ENCODE data around the gene CACNA1C.

The CACNA1C gene

DNA sequence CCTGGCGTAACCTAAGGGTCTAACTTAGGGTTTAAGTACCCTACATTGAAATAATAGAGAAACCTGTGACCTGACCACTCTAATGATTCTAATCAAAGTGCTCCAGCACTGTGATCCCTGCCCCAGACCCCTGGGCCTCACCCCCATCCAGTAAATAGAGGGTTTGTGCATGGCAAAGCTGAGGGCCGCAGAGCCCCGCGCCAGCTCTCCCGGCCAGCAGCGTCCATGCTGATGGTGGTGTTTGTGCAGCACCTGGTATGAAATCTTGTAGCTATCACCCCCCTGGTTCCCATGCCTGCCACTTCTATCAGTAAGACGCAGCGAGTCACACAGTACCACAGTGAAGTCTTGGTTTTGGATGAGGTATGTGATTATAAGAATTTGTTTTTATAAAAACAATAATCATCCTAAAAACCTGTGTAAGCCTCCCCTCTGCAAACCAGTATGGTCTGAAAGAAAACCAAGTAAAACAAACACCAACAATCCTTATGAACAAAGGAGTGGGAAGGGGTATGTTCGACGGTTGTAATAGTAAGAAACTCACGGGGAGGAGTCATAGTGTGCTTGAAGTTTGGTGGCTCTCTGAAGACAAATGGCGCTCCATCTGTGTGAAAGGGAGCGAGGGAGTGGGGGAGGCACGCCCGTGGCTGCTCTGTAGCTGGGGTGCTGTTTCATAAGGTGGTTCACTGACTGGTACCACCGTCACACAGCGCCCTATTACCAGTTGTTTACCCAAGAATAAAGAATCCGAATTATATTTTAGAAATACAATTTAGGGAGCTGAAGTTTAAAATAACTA lies 156.2 kb downstream of the CACNA1C start:
- DNase-seq: no peak

DNA sequence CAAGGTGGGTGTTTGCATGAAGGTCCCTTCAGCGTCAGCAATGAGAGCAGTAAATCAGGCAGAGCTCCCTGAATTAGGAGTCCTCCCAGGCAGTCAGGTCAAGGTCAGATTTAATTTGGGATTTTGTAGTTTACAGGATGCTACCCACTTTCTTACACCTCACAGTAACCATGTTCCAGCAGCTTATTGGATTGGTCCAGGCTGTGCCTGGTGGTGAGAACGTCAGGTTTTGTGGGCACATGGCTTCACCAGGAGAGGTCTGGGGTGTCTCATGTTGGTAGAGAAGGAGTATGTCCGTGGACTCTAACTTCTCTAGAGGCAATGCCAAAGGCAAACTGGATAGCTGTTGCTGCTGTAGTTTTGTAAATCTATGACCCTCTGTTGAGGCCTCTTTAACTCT lies 158.3 kb downstream of the CACNA1C start:
- DNase-seq: no peak

DNA sequence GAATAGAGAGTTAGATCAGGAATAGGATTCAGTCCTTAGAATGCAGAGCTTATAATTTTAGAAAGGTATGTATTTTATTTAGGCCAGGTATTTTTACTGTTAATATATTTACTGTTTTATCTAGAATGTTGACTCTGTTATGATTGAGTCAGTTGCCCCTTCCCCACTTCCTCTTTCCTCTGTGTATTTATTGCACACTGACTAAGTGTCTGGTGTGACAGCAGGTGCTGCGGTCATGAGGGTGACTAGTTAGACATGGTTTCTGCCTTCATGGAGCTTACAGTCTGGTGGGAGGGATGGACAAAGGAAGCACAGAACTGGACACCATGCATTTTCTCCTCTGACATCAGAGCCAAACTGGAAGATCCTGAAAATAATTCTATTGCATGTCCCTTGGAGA lies 159.8 kb downstream of the CACNA1C start:
- no peak for DNase-seq

DNA sequence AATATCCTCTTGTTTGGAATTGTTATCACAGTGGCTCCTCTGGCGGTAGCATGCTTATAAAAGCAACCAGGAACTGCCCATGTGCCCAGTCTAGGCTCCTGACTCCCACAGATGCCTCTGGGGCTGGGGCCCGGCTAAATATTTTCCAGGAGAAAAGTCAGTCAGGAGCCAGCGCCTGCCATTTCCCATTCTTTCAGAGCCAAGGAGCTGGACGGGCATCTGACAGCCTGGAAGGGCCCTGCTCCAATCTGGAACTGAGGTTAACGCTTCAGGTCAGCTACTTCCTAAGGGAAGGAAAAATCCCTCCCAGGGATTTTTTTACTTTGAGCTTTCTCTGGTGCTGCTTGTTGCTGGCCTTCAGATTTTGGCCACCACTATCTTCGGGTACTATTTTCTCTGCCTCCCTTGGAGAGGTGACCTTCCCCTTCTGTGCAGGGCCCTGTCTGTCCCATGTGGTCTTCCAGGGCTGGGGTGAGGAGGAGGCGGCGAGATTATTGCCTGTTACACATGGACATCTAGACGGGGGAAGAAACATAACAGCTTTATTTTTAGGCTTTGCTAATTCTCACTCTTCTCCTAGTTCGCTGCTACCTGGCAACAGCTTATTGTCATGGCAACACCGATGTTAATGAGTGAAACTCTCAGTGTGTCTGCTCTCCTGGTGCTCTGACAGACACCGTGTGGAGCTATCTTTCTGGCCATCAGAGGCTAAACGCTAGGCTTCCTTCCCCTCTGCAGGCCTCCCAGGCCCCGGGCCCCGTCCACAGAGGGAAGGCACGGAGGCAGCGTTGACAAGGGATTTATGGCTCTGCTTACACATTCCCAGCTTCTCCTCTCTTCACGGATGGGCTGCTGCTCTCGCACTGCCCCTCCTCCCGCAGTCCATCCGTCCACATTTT lies 160.4 kb downstream of the CACNA1C start:
- no peak for DNase-seq

DNA sequence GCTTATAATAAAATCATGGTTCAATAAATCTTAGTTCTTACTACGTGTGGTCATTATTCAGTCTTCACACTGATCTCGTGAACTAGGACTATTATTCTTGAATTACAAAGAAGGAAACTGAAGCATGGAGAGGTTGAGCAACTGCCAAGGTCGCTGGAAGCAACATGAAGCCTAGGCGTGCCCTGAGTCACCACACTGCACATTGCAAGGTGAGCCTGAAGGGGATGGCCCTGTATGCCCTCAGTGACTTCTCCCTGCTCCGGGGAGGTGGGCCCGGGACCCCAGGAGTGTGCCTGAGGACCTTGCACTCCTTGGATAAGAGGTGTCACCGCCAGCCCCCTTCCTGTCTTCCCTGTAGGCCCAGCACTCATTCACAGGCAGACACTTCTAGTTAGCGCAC lies 161.6 kb downstream of the CACNA1C start:
- no peak for DNase-seq

DNA sequence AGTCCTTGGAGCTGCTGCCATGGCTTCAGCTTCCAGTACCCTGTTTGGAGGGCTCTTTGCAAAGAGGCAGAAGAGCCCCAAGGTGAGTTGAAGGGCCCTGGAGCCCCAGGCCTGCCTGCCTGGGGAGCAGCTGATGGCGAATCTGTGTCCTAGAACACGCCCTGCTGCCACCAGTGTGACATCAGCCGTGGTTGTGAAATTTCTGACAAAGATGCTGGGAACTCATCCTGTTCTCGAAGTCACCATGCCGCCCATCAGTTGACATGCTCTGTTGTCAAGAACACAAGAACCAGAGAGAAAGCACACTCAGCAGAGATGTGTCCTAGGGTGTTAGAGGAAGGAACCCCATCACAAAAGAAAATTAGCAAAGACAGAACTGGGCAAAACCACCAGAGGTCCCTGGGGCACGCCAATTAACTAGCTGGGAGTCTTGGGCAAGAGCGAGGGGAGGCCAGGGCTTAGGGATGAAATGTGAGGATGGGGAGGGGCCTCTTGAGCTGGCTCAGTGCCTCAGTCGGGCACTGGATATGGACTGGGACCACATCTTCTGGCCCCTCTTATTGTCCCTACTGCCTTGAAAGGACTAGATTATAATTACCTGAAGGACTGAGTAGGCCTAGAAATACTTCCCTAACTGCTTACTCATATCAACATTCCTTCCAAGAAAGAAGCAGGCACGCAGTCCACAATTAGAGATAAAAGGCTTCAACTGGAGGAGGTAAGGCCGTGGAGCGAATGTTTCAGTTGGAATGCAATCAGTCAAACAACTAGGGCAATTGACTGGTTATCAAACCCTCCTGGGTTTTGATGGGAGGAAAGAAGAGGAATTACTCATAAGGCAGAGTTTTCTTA lies 163.1 kb downstream of the CACNA1C start:
- no peak for DNase-seq

DNA sequence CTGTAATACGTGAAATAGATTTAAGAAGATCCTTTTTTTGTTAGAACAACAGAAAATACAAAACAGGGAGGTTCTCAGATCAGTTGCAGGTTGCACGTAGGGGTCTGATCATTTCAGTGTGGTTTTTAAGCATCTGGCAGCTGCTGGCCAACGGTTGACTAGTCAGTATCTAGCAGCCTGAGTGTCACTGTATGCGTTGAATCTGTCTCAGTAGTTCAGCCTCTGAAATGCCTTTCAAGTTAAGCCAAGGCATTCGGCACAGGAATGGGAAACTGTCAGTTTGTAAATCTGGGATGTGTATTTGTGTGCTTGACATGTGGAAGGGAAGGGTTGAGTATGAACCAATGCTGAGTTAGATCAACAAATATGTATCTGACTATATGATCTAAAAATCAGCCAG lies 165.9 kb downstream of the CACNA1C start:
- no peak for DNase-seq

DNA sequence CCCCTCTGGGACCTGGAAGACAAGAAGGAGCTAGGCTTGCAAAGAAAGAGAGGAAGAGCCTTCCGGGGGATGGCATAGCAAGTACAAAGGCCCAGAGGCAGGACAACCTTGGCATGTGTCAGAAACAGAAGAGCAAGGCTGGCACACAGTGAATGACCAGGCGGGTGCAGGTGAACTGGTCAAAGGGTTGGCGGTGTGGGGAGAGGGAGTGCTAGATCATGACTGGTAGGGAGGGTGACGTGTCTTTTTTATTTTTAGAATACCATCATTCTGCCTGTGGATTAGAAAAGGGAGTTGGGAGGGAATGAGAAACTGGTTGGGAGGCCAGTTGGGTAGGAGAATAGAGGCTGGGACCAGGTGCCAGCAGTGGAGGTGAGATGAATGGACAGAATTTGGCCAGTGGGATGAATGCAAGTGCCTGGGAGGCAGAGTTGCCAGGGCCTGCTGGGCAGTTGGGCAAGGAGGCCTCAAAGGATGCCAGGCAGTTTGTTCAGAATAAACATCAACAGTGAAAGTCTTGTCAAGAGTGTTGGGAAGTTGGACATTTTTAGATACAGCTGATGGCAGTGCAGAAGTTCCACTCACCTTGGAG lies 168.3 kb downstream of the CACNA1C start:
- no peak for DNase-seq

DNA sequence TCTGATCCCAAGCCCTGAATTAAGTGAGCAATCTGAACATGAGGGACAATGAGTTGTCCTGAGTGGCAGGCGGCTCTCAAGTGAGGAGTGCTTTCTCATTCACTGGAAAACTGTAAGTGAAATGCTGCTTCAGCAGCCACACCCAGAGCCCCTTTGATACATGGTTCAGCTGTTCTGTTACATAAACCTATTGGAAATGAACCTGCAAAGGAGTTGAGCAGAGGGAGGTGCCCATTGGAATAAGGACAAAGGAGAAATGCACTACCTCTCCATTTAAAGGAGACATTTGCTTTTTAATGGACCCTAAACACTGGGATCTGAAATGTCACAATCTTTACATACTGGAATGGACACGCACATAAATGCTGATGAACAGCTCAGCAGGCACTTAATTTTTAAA lies 169.9 kb downstream of the CACNA1C start:
- DNase-seq: no peak

DNA sequence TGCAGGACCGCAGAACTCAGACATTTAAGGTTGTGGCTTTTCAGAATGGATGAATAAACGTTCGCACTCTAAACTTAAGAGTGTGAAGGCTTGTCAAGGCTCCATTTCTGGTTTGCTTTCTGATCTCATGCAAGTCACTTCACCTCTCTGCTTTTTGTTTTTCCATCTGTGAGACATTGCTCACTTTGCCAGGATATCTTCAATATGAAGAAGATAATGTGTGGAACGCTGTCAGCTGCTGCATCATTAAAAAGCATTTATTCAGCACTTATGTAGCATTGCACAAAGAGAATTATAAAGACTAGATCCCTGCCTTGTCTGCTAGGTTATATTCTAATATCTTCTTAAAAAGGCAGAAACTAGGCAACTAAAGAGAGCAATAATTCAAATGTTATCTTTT lies 172.2 kb downstream of the CACNA1C start:
- no peak for DNase-seq

DNA sequence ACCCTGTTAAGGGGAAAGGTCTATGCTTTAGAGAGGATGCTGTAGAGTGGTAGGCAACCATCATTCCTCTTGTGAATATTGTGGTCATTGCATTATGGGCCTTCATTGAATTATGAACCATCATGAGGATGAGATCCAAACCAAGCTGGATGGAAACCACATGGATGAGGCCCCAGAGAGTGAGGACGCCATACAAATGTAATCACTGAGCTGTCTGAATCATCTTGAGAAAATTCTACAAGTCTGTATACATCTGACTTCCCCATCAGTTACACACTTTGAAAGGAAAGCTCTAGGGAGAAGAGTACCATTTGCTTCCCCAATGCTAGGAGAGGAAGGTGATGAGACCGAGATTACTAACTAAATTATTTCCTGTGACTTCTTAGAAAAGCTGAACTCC lies 172.9 kb downstream of the CACNA1C start:
- DNase-seq: no peak

DNA sequence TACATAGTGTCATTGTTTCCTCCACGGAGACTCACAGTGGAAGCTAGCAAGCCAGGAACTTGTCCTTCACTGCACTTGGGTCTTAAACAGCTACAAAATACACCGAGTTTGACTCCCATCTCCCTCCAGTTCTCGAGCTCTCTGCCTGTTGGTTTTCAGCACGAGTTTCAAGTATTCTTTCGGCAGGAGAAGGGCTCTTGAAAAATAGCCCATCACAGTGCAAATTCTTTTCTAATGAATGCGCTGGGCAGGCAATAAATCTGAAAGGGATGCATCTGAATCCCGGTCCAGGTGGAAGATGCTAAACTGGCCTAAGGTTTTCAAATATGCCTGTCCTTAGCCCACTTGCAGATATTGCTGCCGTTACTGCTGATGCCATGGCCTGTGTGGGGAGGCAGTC lies 173.9 kb downstream of the CACNA1C start:
- DNase-seq: no peak

DNA sequence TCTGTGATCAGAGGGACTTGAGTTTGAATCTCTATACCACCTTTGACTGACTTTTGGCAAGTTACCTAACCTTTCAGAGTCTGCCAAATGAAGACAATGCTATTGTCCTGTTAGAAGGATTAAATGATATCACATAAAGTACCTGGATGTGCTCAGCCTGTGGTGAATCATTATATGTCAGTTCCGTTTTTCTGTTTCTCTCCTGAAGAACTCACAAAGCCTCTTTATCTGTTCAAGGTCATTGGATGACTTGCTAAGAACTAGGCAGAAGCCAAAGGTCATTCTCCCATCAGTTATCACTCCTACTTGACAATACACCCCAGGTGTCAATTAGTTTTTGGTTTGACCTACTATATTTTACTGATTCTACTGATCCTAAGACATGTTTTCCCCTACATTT lies 174.6 kb downstream of the CACNA1C start:
- DNase-seq: no peak

DNA sequence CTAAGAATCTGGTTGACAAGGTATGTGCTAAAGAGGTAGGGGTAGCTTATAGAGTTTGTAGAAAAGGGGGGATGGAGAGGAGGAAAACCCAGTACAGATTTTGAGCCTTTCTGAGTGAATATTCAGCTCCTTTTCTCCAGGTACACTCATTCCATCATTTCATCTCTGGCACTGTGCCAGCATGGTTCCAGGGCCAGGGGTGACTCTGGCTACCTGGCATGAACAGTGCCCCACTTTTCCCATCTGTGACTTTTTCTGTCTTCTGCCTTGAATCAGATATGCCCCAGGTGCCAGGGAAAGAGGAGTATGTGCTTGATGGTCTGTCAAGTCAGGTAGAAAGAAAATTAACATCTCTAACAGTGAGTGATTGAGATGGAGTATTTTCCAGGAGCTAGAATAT lies 175.7 kb downstream of the CACNA1C start:
- no peak for DNase-seq

DNA sequence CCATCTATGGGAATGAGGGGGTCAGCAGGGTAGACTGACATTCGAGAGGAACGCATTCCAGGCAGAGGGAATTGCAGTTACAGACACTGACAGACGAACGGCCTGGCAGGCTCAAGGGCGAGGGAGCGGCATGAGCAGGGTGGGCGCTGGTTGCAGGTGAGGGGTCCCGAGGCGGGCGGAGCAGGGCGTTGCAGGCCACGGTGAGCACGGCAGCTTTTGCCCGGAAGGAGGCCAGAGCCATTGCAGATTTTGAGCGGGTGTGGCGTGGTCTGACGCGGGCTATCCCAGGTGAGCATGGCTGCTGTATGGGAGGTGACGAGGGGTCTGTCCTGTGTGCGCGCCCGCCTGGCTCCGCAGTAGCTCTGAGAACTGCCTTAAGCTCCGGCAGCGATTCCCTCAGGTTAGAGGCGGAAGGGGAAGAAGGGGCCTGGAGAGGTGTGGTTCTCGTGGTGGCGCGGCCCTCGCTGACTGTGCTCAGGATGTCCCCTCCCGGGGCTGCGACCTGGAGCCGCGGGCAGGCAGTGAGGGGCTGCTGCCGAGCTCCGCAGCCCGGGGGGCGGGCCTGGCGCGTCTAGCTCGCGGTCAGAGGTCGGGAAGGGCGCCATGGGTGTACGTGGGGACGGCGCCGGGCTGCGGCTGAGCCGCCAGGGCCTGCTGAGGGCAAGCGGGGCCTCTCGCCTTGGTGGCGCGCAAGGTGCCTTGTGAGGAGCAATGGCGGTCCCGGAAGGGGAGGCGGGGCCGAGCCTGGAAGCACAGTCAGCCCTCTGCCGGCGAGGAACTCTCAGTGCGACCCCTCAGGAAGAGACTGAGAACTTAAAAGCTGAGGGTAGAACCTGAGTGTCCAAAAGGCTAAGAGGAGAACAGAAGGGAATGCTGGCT lies 177.1 kb downstream of the CACNA1C start:
- DNase-seq: no peak

DNA sequence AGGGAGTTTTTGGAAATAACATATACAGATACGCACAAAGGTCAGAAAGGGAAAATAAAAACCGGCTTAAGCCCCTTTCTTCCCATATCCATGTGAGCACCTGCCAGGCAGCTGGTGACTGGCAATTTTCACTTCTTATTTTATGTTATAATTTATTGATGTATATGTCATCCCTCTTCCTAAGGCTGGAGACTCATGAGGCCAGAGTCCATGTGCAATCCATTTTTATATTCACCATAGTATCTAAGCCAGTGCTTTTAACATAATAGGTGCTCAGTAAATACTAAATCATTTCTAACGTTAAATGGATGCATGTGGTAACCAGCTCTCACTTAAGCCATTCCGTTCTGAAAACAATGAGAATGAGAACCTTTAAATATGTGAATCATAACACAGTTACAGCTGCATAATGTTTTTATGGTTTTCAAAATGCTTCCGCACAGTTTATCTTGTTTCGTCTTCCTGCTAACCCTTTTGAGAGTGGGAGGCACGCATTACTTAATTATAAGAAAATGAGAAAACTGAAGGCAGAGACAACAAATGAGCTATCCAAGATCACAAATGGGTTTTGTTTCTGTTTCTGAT lies 178.3 kb downstream of the CACNA1C start:
- no peak for DNase-seq

DNA sequence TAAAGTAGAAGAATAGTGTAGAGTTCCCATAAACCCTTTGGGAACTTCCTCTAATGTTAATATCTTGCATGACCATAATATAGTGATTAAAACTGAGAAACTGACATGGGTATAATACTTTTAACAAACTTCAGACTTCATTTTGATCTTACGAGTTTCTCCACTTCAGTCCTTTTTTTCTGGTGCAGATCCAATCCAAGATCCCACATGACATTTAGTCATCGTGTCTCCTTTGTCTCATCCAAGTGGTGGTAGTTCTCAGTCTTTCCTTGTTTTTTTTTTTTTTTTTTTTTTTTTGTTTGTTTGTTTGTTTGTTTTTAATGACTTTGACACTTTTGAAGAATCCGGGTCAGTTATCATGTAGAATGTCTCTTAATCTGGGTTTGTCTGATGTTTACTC lies 179.2 kb downstream of the CACNA1C start:
- DNase-seq: no peak

DNA sequence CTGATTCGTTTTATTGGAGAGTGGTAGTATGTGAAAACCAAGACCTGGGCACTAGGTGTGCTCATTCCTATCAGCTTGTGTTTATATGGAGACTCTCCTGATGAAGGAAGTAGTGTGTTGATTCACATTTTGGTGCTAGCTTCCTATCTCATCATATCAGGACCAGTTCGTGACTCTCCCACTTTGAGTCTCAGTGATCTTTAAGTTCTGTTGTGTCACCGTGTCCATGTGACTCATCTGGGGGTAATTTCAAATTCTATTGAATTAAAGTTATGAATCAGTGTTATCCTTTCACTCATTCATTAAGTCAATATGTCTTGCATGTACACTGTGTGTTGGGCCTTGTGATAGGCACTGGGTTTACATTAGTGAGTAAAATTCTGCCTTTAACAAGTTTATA lies 180.2 kb downstream of the CACNA1C start:
- no peak for DNase-seq

DNA sequence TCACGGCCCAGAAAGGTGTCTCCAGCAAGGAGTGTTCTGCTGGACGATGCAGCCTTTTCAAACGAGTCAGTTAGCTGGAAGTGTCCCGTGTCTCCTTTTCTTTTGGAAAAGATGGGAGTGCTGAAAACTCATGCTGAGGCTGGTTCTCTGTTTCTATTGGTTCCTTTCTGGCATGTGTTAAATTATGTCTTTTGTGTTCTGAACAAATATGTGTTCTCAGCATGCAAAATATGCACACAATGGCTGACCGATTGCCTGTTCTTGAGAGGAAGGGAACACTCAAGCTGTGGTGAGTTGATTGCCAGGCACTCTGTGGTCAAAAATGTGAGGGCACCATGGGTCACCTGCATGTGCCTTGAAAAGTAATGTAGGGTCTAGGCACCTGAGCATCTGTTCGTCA lies 181.3 kb downstream of the CACNA1C start:
- DNase-seq: no peak

DNA sequence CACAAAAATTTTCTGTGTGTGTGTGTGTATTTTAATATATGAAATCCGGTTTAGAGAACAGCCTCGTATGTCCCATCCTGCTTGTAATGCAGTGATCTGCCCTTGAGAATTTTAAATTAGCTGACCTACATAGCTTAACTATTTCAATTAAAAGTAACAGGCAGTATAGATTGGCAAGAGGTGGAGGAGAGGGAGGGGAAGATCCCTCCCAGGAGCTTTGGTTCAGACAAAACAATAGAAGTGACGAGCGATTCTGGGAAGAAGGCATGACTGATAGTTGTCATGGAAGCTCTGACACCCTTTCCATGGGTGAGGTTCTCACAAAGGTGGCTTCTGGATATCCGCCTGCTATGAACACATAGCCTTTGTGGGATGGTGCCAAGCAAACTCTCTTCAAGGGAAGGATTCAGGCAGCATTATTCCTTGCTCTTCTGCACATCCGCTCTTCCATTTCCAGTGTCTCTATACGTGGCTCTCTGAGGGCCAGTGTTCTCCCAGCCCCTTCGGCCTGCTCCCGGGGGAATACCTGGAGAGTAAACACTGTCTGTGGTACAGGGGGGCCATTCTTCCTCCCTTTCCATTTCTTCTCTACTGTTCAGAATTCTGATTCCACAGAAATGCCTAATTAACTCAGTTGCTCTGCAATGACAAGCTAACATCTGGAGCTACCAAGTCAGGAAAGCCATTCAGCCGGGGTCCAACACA lies 182.0 kb downstream of the CACNA1C start:
- DNase-seq: no peak
